GM12875 (cell line): ENCODE results near the gene CRYZL1.

Experiments
- H3K4me3 ChIP-seq: one replicate; pipeline ENCODE4 v1.5.1; 2011; ENCODE audit warnings: low read depth, low read length, control low read depth
- CTCF ChIP-seq: IDR thresholded peaks from 2 replicates; pipeline ENCODE4 v1.5.1; 2011; ENCODE audit warnings: low read depth, mild to moderate bottlenecking, control low read depth, inconsistent platforms, low read length, moderate library complexity, borderline replicate concordance; ENCODE audit not compliant: insufficient read depth

CRYZL1 gene

GRCh38 chr21:33662046-33662445, 20.5 kb upstream of the CRYZL1 start:
- no peak for TF ChIP-seq CTCF
- no peak overlapping the region for H3K4me3 ChIP-seq

GRCh38 chr21:33661146-33661545, 19.6 kb upstream of the CRYZL1 start:
- no peak overlapping the region for H3K4me3 ChIP-seq
- no peak for TF ChIP-seq CTCF

GRCh38 chr21:33660406-33660805, 18.9 kb upstream of the CRYZL1 start:
- TF ChIP-seq CTCF: no peak

GRCh38 chr21:33659568-33659949, 18.0 kb upstream of the CRYZL1 start:
- TF ChIP-seq CTCF: no peak
- no peak overlapping the region for H3K4me3 ChIP-seq

More at GRCh38 chr21:33660406-33660805, 18.9 kb upstream of the CRYZL1 start:
- no peak overlapping the region for H3K4me3 ChIP-seq

GRCh38 chr21:33658919-33659567, 17.5 kb upstream of the CRYZL1 start:
- H3K4me3 ChIP-seq: no peak overlapping the region
- TF ChIP-seq CTCF: no peak

GRCh38 chr21:33657124-33657820, 15.7 kb upstream of the CRYZL1 start:
- TF ChIP-seq CTCF: no peak
- no peak overlapping the region for H3K4me3 ChIP-seq
